ENCODE data around the gene CIAO3.

CIAO3 gene

DNA sequence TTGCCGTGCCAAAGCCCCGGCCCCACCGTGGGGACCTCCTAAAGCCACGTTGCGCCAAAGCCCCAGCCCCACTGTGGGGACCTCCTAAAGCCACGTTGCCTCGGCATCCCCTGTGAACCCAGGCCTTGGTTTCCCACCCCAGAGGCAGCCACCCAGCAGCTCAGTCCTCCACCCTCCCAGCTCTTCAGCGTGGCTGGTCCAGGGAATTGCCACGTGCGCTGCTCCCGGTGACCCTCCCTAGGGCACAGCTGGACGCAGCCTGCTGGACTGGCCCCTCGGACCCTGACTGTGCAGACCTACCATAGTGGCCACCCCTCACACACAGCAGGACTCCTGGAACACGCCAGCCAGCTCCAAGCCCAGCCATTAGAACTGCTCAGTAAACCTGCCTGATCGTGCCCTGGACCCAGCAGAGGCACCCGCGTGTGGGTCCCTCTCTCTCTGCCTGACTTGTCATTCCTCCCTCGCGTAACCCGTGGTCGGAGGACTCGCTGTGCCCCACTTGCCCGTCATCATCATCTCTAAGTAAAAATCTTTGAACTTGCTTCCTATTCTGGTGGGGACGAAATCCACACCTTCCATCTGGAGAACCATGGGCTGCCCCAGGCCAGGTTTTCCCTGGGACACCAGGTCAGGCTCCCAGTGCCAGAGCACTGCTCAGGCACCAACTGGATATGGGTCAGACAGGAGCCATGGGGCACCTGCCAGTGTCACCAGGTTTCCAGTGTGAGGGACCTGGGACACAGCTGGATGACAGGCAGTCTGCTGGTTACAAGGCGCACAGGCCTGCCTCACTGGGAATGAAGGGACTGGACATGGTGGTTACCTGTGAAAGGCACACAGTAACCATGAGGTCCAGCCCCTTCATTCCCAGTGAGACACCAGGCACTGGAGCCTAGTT is 5.6 kb downstream of the CIAO3 start:
- DNase-seq (ENCODE audit: low read depth) = no peak

DNA sequence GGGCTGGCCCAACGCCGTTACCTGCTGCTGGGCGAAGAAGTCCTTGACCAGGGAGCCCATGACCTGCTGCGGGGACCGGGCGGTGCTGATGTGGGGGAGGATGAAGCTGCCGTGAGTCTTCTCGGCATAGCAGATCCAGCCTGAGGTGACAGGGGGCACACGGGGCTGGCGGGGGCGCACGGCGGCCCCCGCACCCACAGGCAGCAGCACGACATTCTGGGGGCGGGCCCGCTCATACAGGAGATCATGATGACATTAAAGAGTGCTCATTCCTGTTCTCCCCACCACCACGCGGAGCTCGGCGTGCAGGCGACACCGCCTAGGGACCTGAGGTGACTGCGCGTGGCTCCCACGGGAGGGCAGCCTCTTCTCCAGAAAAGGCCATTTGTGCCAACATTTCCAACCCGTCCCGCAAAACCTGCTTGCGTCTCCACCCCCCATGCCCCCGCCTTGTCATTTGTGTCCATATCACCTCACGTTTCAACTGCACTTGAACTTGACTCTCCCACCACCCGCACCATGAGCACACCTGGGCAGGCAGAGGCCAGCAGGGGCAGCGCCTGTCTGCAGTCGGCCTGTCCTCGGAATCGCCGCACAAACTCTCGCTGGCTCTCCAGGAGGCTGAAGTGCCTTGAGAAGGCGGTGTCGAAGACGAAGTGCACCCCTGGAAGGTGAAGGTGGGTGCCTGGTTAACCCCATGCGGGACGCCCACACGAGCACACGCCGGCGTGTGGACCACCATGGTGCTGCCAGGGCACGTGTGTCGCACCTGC is 6.4 kb downstream of the CIAO3 start:
- DNase-seq (ENCODE audit: low read depth) = no peak

DNA sequence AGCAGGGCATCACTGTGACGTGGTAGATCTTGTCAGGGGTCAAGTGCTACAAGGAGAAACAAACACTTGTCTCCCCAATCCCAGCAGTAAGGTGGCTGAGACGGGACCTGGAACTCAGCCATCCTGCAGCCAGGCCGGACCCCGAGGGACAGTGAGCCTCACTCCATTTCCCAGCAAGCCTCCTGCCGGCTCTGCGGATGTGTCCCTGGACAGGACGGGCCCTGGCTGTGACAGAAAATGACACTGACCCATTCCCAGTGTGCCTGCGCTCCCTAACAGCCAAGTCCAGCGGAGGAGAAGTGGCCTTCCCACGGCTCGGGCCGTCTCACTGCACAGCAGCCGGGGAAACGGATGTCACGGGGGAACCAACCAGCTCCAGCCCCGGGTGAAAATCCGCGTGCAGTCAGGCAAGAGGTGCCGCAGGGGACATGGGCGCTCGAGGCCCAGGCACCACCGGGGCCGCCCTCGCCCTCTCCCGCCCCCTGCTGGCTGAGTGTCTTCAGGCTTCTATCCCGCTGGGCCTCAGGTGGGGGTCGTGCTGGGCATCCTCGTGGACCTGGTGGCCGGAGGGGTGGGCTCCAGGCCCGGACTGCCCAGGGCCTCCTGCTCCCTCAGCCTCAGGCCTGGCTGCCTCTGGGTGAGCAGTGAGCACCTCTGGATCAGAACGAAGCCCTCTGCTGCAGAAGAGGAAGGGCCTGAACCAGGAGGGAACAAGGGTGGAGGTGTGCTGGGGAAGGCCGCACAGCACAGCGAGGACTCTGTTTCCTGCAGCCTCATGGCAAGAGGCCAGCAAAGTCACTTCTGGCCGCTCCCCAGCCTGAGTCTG is 7.2 kb downstream of the CIAO3 start:
- DNase-seq (ENCODE audit: low read depth) = no peak

DNA sequence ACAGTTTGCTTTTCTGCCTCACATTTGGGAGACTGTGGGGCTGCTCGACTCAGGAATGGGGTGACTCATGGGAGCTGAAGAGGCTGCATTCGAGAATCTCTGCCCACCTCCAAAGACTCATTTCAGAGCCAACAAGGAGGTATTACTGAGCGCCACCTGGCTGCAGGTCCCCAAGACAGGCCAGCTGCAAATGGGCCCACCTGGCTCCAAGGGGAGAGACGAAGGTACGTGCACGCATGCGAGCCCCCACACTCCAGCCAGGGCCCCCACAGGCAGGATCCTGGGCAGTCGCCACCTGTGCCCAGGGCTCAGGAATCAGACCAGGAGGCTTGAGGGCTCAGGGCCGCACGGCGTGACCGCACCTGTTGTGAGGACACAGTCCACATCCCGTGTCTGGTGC is 7.9 kb downstream of the CIAO3 start:
- DNase-seq (ENCODE audit: low read depth) = no peak

DNA sequence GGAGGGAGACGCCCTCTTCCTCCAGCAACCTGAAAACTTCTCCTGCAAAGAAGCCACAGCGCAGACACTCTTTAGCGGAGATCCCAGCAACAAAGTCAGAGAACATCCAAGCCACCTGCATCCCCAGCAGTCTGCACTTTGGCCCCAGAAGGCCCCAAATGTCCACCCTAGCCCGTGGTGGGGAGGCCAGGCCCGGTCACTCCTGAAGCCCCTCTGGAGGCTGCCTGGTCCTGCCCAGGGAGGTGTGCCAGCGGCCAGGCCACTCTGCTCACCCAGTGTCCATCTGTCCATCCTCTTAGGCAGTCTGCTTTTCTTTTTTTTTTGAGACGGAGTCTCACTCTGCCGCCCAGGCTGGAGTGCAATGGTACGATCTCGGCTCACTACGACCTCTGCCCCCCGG is 8.5 kb downstream of the CIAO3 start:
- DNase-seq (ENCODE audit: low read depth) = no peak

DNA sequence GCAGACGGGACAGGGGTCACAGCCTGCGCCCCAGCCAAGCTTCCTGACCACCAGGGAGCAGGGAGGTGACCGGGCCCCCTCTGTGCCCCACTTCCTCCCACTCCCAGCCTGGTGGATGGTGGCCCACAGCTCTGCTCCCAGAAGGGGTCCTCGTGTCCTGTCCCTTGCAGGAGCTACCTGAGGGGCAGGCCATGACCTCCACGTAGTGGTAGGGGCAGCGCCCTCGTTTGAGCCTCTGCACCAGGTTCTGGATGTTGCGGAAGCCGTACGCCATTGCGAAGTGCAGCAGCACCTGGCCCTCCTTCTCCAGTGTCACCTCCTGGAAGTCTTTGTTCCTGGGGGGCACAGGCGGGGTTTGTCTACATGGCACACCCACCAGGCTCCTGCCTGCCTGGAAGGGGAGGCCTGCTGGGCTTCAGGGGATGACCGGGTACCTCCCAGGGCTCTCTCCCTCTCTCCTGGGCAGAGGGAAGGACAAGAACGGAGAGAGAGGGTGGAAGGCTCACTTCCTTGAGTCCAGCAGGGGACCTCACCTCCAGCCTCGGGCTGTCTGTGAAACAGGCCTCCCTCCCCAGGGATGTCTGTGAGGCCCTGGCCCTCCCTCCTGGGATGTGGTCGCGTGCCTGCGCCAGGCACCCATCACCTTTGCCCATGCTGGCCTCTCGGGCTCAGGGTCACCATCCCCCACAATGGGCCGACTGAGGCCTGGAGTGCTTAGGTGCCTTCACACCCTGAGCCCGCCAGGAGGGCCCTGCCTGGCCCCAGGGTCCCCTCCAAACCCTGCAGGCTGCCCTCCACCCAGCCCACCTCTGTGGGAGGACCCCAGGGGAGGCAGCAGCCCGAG is 9.9 kb downstream of the CIAO3 start:
- DNase-seq (ENCODE audit: low read depth) = no peak

DNA sequence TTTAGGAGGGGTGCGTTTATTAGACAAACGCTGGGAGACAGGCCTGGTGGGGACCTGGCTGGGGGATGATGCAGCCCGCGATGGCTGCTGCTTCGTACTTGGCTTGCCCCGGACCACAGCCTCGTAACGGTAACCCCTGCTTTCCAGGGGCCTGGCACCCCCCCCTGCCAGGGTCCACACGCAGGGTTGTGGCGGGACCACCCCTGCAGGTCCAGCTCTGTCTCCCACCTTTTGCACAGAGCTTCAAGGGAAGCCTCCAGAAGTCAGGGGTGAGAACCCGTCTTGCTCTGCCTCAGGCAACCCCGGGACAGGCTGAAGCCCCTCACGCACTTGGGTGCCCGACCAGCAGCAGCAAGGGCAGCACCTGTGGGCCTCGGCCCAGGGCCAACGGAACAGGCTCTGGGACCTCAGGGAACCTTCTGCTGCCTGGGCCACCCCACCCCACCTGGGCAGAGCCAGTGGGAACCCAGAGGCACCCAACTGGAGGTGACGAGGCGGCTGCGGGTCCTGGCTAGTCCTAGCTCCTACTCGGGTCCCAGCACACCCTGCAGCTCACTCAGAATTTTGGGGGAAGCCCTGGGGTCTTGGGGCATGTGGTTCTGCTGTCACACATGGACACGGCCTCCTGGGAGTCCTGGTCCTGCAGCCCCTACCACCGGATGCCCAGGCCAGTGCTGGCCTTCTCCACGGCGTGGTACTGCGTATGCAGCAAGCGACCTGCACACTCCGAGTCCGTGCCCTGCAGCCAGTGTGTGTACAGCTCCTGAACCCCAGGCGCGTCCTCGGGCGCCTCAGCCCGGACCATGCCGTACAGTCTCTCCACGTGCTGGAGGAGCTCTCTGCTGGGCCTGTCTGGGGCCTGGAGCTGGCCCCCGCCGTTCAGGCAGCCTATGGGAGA is 10.8 kb downstream of the CIAO3 start:
- no peak for DNase-seq (ENCODE audit: low read depth)

DNA sequence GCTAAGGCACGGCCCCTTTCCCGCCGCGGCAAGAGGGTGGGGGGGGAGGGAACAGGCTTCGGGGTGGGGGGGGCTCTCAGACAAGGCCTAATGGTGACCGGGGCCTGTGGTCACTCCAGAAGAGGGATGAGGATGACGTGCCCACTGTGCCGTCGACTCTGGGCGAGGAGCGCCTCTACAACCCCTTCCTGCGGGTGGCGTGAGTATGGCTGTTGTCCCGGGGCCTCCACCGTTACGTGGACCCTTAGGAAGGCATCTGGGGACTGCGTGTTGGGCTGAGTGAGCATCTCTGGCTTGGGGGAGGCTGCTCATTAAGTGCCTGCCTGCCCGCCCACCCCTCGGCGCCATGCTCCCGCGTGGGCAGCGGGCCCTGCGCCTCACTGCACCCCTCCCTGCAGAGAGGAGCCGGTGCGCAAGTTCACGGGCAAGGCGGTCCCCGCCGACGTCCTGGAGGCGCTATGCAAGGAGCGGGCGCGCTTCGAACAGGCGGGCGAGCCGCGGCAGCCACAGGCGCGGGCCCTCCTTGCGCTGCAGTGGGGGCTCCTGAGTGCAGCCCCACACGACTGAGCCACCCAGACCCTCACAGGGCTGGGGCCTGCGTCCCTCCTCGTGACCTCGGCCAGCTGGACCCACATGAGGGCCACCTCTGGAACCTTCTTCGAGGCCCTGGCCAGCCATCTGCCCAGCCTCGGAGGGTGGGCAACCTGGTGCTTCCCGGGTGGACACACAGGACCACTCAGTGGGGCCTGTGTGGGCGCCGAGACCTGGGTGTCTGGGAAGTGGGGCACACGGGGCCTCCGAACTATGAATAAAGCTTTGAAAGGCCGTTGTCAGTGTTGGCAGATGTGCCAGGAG is 11.7 kb downstream of the CIAO3 start:
- DNase-seq (ENCODE audit: low read depth) = no peak

GRCh38 chr16:728131-728889 is 12.5 kb downstream of the CIAO3 start:
- DNase-seq (ENCODE audit: low read depth) = peak; percentile 40

GRCh38 chr16:727291-727977 is 13.4 kb downstream of the CIAO3 start:
- no peak for DNase-seq (ENCODE audit: low read depth)

GRCh38 chr16:726438-727290 is 14.1 kb downstream of the CIAO3 start, which contains the start of the genes CCDC78 and HAGHL:
TSS of gene CCDC78 (minus strand) at chr16:726443. CDS start at chr16:726367, 76 bp downstream.
TSS of gene HAGHL (plus strand) at chr16:727106. CDS start at chr16:727510, 404 bp downstream.
- peak; percentile 38 for DNase-seq (ENCODE audit: low read depth)

DNA sequence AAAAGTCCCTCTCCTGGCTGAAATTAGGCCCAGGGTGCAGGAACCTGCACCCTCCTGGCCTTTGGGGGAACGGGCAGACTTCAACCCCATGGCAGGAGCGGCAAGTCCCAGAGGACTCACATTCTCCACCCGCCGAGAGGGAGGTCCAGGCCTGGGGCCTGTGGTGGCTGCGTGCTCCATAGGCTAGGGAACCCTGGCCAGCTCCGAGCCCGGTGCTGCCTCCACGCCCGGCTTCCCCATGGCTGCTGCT is 14.7 kb downstream of the CIAO3 start:
- no peak for DNase-seq (ENCODE audit: low read depth)

DNA sequence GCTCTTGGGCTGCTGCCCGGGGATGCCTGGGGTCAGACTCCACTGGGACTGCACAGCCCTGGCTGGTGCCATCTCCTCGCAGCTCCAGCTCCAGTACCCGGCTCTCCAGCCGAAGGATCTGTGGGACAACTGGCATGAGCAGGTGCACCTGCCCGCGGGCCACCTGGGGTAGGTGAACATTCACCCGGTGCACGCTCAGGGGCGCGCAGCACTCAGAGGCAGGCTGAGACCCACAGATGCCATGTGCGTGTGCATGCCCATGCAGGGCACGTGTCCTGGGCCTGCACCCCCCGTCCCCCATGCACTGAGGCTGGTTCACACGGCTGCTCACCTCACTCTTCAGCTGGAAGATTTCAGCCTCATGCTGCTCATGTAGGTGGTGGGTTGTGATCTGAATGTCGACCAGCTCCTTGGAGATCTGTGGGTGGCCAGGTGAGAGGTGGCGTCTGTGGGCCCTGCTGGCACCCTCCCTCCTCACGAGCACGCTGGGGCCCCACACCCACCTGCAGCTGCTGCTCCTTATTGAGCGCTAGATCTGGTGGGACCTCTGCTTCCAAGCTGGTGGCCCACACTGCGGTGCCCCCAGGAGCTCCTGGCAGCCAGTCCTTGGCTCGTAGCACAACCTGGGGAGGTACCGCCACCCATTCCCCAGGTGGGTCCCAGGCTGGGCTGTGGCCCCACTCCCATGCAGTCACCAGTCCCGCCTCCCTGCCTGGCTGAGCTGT is 15.2 kb downstream of the CIAO3 start:
- no peak for DNase-seq (ENCODE audit: low read depth)

- no peak for DNase-seq (ENCODE audit: low read depth)
These were observed 15.8 kb downstream of the CIAO3 start for GRCh38 chr16:725041-725376.

DNA sequence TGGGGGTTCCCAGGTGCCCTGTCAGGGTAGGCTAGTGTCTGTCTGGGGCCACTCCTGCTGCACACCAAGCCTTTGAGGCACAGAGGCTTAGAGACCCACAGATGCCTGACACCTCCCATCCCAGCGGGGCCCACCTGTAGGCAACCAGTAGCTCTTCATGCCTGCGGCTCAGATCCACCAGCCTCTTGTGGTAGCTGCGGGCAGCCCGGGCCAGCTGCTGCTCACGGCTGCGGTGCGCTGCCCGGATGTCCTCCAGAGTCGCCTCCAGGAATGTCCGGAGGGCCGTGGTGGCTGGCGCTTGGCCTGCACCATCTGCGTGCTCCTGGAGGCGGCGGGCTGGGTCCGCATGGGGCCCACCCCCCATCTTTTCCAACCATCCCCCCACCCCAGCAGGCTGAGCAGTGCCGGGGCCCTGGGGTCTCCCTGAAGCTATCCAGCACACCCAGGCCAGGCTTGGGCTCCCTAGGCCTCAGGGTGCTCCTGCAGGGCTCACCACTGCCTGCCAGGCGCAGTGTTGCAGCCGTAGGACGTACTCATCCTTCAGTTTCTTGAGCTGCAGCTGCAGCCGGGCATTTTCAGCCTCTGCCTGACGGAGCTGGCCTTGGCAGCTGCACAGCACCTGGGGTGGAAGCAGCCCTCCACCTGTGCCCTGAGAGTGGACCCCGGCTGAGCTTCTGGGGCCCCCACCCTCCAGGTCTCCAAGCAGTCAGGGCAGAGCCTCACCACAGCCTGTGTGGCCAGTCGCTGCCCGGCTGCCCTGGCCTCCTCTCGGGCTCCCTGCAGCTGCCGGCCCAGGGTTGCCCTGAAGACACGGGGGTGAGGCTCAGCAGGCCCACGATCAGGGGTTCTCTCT is 16.4 kb downstream of the CIAO3 start:
- no peak for DNase-seq (ENCODE audit: low read depth)

- no peak for DNase-seq (ENCODE audit: low read depth)
These were observed 17.1 kb downstream of the CIAO3 start for GRCh38 chr16:723695-724094.

Data from T-helper 22 cell (primary cell).